Right lobe of liver (tissue), 4 donors: Measurements from ENCODE around the gene TSTD2.

Source experiments
- CTCF ChIP-seq, 4 donors: fragments of 200-600 bp in 3 of 4; fragments of 450-650 bp in 1 of 4; IDR thresholded peaks; one replicate each; pipeline versions ENCODE4 v1.5.1 to v1.8.0; 2016 to 2022; ENCODE audit warnings: antibody characterized with exemption in 4 of 4, mild to moderate bottlenecking in 2 of 4
- POLR2A ChIP-seq: fragments of 450-650 bp; IDR thresholded peaks from one replicate; pipeline ENCODE4 v1.6.1; 2017; ENCODE audit warnings: antibody characterized with exemption, mild to moderate bottlenecking
- donor health status: DM: no; HTN: no; CAD: no.
- donor health status: DM: no; HTN: no; CAD: no.
- donor health status: DM: no; HTN: yes; CAD: no.

DNA sequence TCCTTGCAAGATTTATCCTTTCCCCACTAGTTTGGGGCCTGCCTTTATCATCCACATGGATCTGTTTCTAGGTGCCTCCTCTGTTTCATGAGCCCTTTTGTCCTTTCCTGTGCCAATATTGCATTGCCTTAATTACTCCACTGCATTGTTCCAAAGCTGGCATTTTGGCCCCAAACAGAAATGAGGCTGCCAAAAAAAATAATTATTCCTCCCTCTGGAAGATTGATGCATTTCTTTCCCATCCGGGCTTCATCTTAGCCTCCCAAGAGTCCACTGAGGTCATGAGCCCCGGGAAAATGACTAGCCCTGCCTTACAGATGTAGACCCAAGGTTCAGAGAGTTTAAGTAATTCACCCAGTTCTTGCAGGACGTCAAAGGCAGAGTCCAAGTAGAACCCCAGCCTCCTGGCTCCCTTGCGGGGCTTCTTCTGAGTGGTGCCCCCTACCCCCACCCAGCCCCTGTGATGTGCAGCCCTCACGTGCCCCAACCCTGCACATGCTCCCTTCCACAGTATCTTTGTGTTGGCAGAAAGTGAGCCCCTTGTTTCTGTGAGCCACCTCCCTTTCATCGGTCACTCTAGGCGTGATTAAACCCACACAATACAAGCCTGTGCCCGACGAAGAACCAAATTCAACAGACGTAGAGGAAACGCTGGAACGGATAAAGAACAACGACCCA is 69.6 kb downstream of the TSTD2 start:
- no peak for TF ChIP-seq CTCF (IDR thresholded peaks at IDR 0.05)
- TF ChIP-seq POLR2A: no peak
